ENCODE results near the gene DCLK1.
"Not testable (repeated sequence)": the region's sequence is repeated elsewhere in the genome, so short reads cannot be mapped to it uniquely, and the experiment has no call there.

The DCLK1 gene

DNA sequence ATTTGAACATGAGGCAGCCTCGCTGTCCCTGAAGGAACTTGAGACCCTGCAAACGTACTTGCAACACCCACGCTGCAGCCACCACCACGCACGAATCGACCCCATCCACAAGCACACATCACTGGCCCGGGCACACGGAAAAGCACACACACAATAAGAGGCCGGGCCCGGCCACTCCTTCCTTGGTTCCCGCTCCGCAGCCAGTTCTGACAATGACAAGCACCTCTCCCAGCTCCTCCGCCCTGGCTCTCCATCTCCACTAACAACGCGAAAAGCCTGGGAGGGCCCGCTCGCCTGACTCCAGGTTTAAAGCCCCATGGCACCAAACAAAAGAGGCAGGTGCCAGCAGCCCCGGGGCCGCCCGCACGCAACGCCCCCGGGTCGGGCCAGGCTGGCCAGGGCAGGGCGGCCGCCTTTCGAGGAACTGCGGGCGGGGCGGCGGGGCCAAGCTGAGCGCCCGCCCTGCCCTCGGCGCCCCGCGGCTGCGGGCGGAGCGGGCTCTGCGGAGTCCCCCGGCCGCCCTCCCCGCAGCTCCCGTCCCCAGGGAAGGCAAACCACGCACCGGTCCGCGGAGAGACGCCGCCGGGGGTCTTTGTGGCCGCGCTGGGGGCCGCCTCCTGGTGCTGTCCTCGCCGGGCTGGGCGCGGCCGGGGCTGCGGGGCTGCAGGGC, 495 bp downstream of the DCLK1 start:
- no peak for DNase-seq

- DNase-seq: no peak
Measured at GRCh38 chr13:36130193-36130551, 1.0 kb downstream of the DCLK1 start.

DNA sequence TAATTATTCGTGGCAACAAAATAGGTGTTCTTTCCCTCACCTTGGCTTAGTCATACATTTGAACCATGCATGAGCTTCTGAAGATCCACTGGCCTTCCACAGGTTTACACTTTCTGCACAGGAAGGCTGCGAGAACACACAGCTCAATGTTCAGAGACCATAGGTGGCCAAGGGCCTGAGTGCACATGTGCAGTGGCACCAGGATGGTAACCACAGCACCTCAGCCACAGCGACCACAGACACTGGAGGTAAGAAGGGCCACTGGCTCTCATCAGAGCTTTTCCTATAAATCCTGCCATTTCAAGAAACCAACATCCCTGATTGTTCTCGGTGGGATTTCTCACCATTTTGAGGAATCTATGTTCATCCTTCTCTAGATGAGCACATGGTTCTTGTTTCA, 1.6 kb downstream of the DCLK1 start:
- no peak for DNase-seq

DNA sequence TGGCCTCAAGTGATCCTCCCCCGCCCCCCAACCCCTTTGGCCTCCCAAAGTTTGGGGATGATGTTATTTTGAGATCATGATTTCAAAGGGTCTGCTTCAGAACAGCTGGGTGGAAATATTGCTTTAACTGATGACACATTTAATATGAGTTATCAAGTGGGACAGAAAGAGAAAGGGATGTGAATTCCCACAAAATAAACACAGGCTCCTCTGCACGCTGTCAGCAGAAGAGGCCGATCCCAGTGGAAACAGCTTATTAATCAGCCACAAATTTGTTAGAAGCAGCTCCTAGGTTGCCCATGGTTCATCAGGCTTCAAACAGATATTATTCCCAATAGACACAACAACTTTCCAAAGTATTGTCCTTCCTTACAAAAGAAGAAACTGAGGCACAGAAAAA, 4.7 kb downstream of the DCLK1 start:
- DNase-seq: no peak

DNA sequence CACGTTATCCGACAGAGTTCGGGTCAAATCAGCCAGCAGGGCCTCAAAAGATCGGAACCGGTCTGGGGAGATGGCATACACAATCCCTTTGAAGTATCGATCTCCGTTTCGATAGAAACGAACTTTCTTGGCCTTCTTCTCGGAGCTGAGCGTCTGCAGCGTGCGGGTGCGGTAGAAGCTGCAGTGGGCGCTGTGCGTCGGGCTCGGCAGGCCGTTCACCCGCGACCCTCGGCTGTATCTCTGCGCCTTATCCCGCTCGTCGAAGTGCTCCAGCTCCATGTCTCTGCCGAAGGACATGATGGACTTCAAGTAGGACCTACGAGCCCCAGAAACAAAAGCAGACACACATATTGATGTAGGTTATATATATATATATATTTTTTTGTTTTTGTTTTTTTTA, 5.3 kb downstream of the DCLK1 start:
- no peak for DNase-seq

DNA sequence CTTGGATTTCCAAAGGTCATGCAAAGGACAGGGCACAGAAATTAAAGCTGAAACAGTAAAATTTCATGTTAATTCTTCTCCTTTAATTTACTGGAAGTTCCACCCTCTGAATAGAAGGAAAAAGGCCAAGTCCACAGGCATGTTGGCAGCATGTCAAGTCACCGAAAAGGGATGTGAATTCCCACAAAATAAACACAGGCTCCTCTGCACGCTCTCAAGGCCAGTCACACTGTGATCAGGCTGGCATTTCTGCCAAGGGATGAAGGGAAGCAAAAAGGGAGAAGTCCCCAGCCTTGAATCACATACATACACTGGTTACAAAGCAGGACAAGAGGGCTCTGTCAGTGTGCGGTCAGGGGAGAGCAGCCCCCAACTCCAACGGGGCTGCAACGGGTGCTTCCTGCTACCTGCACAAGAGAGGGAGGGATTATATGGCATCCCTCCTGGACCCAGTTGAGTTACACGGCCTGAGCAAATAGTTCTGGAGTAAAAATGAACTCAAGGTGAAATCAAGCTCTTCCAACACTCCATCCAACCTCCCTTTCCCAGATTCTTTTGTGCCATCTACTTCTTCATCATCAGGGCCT, 6.9 kb downstream of the DCLK1 start:
- DNase-seq: no peak

DNA sequence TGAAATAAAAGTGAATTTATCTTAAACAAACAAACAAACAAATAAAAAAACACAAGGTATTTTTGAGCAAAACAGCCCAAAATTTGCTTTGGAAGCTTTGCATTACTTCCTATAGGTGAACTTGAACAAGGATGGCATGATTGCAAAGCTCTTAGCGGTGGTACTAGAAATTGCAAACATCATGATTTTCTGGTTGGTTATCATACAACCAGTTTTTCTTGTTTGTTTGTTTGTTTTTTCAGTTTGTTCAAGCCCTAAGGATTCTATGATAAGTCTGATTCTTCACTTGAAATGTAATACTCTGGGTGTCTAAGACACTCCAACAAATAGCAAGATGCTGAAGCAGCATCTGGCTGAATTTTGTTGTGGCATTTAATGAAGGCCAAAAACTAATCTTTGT, 15.9 kb downstream of the DCLK1 start:
- DNase-seq: no peak

GRCh38 chr13:36114233-36114632, 16.9 kb downstream of the DCLK1 start:
- DNase-seq: no peak

- no peak for DNase-seq
Measured at GRCh38 chr13:36108954-36109353, 22.2 kb downstream of the DCLK1 start.

DNA sequence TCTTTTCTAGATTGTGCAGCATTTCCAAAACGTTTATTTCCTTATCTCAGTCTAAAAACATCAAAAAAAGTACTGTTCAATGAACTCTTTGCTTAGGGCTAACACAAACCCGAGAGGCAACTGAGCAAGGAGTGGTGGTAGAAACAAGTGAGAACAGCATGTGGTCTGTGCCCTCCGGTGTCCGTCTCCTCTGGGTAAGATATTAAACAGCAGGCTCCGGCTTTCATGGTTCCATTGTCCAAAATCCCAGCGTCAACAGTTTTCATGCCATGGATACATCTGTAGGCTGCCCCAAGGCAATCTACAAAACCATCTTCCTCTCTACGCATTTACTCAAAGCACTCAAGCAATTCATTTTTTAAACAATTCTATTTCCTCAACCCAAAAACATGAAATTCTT, 22.8 kb downstream of the DCLK1 start:
- DNase-seq: no peak

- no peak for DNase-seq
Measured at GRCh38 chr13:36107521-36107920, 23.7 kb downstream of the DCLK1 start.

DNA sequence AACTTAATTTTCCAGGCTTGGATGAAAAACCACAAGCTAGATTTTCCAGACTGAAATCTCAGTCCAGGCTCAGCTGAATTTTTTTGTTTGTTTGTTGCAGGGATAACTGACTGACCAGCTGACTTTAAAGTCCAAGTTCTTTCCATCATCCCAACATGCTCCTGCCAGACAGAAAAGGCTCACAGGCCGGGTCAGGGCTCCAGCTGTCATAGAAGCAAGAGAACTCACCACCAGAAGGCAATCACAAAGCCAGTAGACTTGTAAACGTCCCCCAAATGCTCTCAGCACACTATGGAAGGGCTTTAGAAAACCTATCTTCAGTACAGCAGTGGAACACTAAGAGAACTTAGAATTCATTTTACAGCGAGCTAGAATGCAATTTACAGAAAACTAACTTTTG, 25.5 kb downstream of the DCLK1 start:
- DNase-seq: no peak

- DNase-seq: no peak
Measured at GRCh38 chr13:36102721-36103120, 28.5 kb downstream of the DCLK1 start.

DNA sequence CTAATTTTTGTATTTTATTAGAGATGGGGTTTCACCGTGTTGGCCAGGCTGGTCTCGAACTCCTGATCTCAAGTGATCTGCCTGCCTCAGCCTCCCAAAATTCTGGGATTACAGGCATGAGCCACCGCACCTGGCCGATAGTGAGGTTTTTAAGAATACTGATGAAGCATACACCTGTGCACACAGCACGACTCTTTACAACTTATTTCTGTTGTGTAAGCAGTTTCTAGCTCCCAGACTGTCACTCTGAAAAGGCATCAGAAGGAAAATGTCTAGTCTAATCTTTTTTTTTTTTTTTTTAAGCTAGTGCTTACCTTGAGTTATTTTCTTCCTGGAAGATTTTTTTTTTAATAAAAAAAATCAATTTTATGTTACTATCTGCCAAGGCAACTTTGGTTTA, 29.3 kb downstream of the DCLK1 start:
- DNase-seq: not testable (repeated sequence)

- no peak for DNase-seq
Measured at GRCh38 chr13:36101157-36101556, 30.0 kb downstream of the DCLK1 start.

DNA sequence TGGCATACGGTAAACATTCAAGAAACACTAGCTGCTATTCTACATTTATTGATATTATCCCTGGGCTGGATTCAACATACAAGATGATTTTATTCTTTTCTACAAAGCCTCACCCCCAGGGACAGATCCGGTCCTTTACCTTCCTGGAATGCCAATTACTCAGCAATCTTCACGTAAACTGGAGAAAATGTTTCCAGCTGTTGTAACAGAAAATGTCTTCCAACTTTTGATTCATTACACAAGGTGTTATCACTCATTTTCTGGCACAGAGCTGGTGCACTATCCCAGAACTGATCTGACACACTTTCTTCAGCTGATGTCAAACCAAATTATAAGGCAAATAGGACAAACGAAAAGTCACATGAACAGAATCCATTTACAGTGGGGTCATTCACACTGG, 33.1 kb downstream of the DCLK1 start:
- DNase-seq: no peak

DNA sequence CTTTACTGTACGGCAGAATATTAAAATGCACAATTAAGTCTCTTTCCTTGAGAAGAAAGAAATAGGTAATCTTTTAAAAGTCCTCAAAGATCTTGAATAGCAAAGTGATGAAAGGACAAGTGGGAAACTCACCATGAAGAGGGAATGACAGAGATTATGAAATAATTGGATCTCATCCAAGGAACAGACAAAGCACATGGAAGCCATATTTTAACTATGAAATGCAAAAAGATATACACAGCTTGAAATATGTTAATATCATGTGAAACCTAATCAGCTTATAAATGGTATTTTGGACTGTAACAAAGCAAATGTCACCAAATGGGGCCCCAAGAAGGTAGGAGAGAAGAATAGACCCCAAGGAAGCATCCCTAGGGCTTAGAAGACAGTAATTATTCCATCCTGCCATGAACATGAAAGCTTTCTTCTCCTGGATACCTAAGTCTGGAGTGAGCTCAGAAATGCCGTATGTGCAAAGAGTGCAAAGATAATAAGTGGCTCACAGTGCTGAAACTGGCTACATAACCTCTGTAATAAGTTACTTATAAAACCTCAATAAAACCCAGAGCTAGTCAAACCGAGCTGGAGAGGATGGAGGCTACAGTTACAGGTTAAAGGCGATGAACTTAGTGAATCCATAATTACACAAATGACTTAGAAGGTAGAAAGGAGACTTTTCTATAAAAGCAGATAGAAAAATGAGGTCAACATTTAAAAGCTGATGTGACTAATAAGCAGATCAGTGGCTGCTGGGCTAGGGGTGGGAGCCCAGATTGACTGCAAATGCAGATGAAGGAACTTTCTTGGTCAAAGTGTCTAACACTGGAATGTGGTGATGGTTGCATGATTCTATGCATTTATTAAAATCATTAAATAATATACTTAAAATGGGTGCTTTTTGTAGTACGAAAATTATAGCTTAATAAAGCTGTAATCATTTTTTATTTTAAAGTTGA, 34.4 kb downstream of the DCLK1 start:
- no peak for DNase-seq

DNA sequence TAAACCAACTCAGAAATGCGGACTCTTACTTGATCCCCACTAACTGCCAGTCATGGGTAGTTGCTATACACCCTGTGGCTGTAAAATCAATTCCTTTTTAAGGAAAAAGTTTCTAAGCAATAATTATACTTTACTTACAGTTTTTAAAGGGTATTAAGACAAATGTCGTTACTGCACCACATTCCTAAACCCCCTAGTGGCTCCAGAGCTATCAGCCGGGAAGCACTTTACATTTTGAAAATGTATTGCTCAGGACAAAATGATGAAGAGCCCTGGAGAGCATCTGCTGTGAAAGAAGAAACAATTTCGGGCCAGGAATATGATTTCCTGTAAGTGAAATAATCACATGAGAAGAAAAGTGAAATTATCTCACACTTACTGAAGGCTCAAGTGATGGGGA, 36.7 kb downstream of the DCLK1 start:
- DNase-seq: no peak

GRCh38 chr13:36090592-36090991, 40.6 kb downstream of the DCLK1 start:
- no peak for DNase-seq

GRCh38 chr13:36089130-36089647, 42.0 kb downstream of the DCLK1 start:
- no peak for DNase-seq

- no peak for DNase-seq
Measured at GRCh38 chr13:36088463-36088862, 42.7 kb downstream of the DCLK1 start.

GRCh38 chr13:36088001-36088400, 43.2 kb downstream of the DCLK1 start:
- DNase-seq: no peak

DNA sequence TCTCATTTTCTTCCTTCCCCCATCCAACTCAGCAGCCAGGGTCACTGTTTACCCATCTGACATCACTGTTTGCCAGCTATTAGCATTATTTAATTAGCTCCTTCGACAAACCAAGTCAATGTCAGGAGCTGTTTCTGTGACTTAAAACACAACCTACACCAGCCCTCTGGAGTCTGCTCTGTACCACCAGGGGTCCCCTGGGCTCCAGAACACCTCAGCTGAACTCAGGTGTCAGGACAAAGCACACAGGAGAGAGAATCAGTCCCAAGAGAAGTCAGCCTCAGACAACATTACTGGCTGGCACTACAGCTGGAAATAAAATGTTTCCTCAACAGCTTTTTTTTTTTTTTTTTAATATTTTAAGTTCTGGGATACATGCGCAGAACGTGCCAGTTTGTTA, 45.1 kb downstream of the DCLK1 start:
- no peak for DNase-seq

- no peak for DNase-seq
Measured at GRCh38 chr13:36084131-36084530, 47.1 kb downstream of the DCLK1 start.
